GM19324 (cell line): ENCODE data around the gene FCGR1A.
"Not testable (repeated sequence)": the region's sequence is repeated elsewhere in the genome, so short reads cannot be mapped to it uniquely, and the experiment has no call there.

Source experiments
- ATAC-seq: cut with Tn5 transposase; IDR thresholded peaks from one replicate; pipeline ENCODE4 v1.9.1; 2021; ENCODE audit warnings: mild to moderate bottlenecking, moderate library complexity; ENCODE audit not compliant: unreplicated experiment, low FRiP score

The FCGR1A gene

DNA sequence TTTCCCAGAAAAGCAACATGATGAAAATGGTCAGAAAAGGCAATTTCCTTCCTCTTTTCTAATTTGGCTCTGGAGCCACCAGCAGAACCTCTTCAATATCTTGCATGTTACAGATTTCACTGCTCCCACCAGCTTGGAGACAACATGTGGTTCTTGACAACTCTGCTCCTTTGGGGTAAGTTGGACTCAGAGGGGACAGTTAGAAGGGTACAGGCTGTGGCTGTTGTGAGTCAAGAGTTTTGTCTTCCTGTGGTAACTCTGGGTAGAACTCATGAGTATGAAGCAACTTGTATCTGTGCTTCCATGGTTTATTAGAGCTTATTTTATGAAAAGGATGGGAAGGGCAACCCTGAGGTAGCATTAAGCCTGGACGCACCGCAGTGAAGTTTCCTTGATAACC lies at the start of gene FCGR1A:
Gene FCGR1A (plus strand): TSS at position 95 of the 400 bp plus-strand sequence. CDS start 50 bp downstream, at position 145.
- ATAC-seq, result not testable (repeated sequence)

DNA sequence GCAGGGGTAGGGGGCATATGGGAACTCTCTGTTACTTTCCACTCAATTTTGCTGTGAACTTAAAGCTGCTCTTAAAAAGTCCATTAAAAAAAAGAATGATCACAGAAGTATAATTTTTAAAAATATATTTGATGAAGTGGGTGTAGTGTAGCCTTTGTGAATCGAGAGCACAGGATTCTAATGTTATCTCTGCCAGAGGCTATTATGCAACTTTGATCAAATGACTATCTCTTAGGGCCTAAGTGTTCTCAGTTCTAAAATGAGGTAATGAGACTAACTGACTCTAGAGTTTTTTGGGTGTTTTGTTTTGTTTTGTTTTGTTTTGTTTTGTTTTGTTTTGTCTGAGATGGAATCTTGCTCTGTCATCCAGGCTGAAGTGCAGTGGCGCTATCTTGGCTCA lies 49.7 kb upstream of the FCGR1A start:
- ATAC-seq, result not testable (repeated sequence)

DNA sequence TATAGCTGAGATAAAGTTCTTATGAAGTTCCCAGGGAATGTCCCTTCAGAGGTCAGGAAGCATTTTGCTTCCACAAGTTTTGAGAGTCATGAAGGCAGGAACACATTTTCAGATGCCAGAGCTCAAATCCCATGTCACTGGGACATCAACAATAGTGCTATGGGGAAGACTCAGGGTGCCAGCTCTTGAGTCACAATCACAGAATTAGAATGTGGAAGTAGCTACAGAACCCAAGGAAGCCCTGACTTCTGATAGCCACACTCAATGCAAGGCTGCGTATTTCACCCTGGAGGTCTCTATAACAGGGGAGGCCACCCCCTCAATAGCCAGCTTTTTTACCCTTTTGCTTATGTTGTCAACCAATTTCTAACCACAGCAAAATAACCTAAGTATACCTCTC lies 47.8 kb upstream of the FCGR1A start:
- ATAC-seq, result not testable (repeated sequence)

DNA sequence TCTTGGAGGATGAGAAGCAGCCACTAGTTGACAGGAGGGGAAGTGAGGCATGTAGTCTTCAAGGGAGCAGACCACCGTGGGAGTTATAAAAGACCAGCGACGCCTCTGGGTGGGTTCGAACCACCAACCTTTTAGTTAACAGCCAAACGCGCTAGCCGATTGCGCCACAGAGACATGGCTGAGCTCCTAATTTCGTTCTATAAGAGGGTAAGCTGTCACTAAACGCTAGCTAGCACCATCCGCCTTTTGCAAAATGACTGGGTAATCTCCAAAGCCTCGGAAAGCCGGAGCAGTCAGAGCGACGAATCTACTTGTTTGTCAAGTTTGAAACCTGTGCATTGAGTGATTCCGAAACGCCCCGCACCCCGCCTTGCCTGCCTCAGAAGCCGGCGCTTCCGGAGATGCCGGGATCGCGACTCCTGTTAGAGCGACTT lies 42.3 kb upstream of the FCGR1A start:
- ATAC-seq, result not testable (repeated sequence)

DNA sequence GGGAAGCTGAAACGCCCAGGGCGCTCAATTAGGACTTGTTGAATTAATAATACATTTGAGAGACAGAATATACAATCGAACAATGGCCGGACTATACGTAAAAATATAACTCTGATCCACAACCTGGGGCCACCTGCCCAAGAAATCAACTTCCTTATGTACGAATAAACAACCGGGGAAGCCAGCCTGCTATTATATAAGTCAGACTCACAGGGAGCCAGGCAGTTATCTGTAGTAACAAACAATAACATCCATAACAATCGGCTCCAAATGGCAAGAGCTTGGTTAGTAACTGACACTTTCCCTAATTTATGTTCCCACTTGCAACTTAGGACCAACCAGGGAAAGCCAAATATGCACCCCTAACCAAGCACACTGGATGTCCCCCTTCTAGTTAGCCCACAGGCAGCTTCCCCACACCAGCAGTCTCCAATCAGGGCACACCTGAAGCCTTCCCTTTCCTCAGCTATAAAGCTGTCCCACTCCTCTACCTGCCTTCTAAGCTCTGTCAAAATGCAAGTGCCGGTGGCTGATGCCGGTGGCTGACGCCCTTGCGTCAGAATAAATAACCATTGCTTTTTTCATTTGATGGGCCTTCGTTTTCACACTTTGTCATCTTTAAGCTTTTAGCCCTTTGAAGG lies 41.8 kb upstream of the FCGR1A start:
- ATAC-seq, result not testable (repeated sequence)

DNA sequence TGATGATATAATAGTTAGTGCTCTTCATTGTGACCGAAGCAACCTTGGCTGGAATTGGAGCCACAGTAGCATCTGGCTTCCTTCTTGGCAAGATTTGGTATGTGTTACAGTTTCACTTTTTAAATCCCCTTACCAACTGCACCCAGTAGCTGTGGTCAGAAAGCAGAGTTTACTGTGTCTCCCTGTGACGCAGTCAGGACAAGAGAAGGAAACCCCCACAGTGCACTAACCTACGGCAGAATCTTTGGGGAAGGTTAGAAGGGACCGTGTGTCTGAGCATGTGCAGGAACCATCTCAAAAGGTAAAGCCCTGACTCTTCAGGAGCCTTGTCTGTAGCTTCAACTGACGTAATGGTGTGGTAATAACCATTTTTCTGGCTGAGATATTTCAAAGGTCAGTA lies 40.6 kb upstream of the FCGR1A start:
- not testable (repeated sequence) for ATAC-seq

DNA sequence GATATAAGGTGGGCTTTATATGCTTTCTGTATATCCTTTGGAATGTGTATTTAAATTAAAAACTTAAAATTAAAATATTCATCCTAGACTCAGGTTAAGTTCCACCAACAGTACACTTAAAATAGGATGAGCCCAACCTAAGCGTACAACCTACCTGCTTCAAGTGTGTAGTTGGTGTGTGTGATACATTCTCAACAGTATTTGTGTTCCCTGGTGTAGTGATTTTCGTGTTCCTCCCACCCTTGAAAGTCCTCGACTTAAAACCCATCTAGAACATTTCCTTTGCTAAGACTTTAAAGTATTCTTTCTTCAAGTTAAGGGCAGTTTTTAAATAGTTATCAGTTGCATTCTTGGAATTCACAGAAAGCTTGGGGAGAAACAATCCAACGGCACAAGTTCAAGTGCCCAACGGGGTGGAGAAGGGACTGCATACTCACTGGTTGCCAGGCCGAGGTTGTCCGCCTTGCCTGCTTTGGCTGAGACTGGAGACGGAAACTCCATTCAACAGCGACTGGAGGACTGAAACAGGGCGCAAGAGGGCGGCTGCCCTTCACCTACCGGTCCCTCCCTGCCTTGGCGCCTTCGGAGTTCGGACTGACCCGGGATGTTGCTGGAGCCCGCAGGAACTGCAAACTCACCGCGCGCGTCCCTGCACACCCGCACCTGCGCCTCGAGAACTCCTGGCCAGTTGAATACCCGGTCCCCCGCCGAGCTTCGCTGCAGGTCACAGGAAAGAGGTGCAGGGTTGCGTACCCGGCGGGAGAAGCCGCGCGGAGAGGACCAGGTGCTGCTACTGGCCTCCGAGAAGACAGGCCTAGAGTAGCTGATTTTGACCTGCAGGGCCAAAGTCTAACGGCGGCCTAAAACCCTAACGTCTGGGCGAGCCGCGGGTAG lies 35.8 kb upstream of the FCGR1A start:
- not testable (repeated sequence) for ATAC-seq

DNA sequence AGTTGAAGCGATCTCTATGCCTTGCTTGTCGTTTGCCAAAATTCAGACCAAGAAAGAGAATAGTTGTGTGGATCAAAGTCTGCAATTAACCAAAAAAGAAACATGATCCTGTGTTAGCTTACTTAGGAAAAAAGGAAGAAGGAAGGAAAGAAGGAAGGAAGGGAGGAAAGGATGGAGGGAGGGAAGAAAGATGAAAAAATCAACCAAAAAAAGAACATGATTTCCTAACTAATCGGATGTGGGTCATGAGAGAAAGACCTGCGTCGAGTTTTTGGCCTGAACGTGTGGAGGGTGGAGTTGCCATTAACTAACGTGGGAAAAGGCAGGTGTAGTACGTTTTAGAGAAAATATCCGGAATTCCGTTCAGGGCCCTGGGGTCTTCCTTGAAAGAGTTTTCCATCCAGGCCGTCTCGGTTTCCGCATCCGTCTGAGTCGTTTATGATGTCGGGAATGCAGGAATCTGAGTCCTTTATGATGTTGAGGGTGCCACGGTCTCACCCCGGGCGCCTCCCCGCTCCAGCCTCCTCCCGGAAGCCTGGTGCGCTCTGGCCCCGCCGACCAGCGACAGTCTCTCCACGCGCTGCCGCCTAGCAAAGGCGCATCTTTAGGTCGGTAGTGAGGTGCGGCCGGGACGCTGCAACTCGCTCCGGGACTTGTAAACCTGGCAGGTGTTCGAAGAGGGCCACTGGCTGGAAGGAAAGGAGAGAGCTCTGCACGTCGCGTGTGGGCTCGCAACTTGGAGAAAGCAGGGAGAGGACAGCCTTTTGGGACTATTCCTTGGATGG lies 34.9 kb upstream of the FCGR1A start:
- not testable (repeated sequence) for ATAC-seq

DNA sequence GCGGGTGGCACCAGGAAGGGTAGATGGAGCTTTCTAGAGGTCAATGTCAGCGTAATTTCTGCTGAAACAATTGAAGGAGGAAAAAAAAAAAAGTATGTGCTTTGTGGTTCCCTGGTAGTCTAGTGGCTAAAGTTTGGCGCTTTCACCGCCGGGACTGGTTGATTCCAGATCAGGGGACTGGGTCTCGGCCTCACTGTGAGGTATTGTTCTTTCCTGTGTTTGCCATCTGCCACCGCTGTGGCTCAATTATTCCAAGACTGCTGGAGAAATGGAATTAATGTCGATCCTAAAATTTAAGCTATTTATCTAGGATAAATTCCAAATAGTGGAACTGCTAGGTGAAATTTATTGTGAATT lies 34.4 kb upstream of the FCGR1A start:
- ATAC-seq, result not testable (repeated sequence)

DNA sequence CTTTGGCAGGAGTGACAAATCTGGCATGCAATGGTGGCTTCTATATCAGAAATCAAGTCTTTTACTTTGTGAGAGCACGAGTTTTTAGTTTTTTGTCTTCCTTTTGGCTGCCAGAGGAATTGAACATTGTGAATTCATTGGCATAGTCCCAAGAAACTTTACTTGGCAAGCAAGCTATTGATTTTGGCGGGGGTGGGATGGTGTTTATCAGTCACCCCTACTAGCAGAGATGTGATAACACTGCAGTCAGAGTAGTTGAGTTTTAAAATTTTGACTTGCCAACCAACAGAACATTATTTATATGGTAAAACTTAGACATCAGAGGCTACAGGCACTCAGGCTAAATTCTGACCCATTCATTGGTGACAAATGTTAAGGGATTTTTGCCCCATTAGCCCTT lies 31.9 kb upstream of the FCGR1A start:
- not testable (repeated sequence) for ATAC-seq

DNA sequence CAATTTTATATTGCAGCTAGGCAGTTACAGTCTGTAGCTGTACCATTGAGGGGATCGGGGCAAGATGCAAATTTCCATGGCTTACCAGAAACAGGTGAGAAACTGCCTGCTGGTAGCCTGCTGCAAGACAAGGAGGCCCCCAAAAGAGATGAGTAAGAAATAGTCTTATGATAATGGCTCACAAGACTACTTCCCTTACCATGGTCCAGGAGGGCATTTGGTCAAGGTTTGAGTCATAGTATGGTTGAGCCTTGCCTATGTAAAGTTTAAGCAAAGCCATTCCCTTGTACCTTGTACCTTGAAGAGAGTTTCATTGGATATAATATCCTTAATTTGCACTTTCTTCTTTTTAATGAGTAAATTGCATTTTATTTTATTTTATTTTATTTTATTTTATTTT lies 30.3 kb upstream of the FCGR1A start:
- ATAC-seq, result not testable (repeated sequence)

DNA sequence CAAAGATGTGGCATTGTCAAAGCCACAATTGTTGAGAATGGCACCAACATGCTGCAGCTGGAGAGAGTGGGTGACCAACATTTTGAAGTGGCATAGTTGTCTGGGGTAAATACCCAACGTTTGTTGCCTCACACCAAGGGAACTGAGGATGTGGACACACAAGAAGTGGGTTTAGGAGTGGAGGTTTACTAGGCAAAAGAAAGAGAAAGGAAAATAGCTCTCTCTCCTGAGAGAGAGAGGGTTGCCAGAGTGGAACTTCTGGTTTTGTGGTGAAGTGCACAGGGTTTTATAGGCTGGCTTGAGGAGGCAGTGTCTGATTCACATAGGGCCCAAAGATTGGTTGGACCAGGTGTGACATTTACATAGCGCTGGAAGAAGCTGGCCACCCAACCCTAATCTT lies 29.0 kb upstream of the FCGR1A start:
- not testable (repeated sequence) for ATAC-seq

DNA sequence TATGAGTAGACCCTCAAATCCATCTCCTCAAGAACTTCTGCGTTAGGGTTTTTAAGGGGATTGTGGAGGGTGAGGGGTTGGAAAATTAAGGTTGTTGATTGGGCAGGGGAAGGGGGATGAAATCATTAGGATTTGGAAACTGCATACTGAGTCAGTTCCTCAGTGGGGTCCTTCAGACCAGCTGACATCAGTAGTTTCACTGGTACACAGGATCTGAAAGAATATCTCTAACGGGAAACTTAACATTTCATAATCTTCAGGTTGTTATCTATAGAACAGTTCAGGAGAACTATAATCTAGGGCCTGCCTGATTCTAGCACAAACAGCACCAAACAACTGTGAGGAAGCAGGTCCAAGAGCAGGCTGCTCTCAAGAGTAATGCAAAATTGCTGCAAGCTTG lies 27.2 kb upstream of the FCGR1A start:
- ATAC-seq, result not testable (repeated sequence)

DNA sequence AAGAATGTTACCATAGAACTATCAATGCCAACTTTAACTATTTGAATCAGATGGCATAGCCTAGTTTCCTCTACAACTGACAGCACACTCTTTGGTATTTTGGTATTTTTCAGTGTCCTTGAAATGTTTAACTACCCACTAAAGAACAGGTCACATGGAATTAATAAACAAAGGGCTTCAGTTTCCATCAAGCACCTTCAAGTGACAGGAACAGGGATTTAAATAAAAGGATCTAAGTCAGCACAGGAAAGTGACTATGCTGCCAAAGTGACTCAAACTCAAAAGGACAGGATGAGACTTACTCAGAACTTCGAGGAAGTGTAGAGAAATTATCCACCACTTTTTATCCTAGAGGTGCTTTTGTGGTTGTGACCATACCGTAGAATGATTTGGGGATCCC lies 20.2 kb upstream of the FCGR1A start:
- not testable (repeated sequence) for ATAC-seq

DNA sequence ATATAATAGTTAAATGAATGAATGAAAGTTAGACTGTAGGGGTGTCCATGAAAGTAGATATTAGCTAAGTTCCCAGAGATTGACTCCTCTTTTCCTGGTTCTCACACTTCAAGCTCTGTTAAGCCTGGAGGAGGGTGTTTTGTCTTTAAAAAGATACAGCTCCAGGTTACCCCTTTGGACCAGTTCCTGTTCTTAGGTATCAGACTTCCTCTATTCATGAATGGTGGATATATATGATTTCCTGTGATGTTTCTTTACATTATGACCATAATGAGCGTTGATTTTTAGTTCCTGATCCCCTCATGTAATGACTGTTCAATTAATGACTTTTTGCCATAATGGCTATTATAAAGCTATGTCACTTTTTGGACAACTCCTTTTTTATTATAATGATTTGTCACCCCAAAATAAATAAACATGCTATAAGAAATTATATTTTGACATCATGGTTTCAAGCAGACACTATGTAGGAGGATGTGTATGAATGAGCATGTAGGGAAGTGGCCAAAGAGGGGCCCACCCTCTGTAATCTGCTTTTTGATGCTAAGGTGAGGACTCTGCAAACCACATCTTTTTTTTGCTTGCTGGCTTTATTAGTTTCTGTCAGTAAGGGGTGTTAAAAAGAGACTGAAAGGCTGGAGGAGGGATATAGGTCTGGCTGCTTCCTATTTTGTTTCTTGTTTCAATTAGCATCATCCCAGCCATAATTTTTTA lies 18.2 kb upstream of the FCGR1A start:
- ATAC-seq, result not testable (repeated sequence)

DNA sequence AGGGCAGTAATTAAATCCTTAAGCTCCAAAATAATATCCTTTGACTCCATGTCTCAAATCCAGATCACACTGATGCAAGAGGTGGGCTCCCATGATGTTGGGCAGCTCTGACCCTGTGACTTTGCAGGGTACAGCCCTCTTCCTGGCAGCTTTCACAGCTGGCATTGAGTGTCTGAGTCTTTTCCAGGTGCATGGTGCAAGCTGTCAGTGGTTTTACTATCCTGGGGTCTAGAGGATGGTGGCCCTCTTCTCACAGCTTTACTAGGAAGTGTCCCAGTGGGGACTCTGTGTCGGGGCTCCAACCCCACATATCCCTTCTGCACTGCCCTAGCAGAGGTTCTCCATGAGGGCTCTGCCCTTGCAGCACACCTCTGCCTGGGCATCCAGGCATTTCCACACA lies 16.3 kb upstream of the FCGR1A start:
- ATAC-seq, result not testable (repeated sequence)

DNA sequence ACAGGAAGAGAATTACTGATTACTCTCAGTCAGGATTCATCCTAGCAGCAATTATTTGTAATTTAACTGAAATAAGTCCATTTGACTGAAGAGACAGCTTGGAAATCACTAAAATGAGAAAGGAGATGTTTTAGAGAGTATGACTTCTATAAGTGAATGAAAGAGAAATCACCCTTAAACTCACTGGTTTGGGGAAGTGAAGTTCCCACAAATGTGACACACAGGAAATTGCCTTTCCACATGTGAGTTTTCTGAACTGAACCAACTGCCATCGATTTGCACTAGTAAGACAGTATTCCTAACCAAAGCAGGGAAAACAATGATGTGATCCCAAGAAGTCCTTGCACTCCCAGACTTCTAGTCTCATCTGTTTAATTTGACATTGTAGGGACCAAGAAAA lies 13.3 kb upstream of the FCGR1A start:
- ATAC-seq, result not testable (repeated sequence)

DNA sequence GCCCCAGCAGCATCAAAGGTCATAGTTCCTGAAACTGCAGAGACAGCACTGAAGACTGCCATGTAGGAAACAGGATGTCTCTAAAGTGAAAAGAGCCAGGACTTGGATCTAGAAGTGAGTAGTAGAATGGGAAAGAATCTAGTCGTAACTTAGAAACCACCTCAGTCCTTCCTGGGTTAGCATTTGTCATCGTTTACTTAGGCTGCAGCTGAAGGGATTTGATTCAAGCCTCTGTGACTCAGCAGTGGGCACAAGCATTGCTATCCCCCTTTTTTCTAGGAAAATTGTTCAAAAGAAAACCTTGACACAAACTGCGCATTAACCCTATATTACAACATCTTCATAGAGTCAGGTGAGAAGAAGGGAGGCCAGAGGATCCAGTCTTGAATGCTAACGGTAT lies 11.8 kb upstream of the FCGR1A start:
- ATAC-seq, result not testable (repeated sequence)

DNA sequence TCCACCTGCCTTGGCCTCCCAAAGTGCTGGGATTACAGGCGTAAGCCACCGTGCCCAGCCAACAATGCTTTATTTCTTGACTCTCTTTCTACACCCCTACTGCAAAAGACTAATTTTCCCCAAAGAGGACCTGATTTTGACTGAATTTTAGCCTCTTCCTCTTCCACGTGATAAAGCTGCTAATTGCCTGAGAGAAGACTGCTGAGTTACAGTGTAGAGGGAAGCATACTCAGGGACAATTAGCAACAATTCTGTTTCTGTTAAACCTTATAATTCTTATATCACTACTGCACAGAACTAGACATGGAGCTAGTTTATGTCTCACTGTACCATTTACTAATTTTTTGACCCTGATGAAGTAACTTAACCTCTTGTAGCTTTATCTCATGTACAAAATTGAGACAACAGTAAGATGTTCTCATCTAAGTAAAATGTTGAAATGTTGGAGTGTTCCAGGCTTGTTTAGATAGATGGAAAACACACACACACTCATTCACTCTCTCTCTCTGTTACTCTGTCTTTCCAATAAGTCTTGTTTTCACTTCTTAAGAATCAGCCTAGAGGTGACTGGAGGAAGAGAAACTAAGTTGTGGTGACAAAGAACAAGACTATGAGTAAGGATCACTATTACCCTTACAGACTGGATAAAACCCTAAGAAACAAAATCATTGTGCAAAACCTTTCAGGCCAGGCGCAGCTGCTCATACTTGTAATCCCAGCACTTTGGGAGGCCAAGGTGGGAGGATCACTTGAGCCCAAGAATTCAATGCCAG lies 10.7 kb upstream of the FCGR1A start:
- peak; percentile 70 for ATAC-seq
